Glutamatergic neuron (in vitro differentiated cells): ENCODE data around the gene CDH2. TPM values are rescaled to one million over a fixed set of nuclear protein-coding genes. Genes with fewer than 3 reads are reported as not detected.
A peak's percentile ranks its signal among the peaks of the same experiment; 100 is the strongest.

Source experiments
- DNase-seq: peaks from one replicate; pipeline ENCODE4 v3.0.0; 2022
- H3K27ac Mint-ChIP-seq: one replicate; pipeline ENCODE4 v1.8.0; 2020; ENCODE audit warnings: mild to moderate bottlenecking, mixed read lengths, inconsistent platforms; ENCODE audit not compliant: unreplicated experiment
- H3K27me3 Mint-ChIP-seq: one replicate; pipeline ENCODE4 v1.8.0; 2020; ENCODE audit warnings: mild to moderate bottlenecking, moderate library complexity, mixed read lengths, inconsistent platforms; ENCODE audit not compliant: unreplicated experiment
- H3K36me3 Mint-ChIP-seq: one replicate; pipeline ENCODE4 v1.8.0; 2020; ENCODE audit warnings: mild to moderate bottlenecking, mixed read lengths, inconsistent platforms; ENCODE audit not compliant: unreplicated experiment
- H3K4me1 Mint-ChIP-seq: one replicate; pipeline ENCODE4 v1.8.0; 2020; ENCODE audit warnings: mild to moderate bottlenecking, low read depth, mixed read lengths, inconsistent platforms; ENCODE audit not compliant: unreplicated experiment
- H3K4me3 Mint-ChIP-seq: one replicate; pipeline ENCODE4 v1.8.0; 2020; ENCODE audit warnings: mild to moderate bottlenecking, mixed read lengths, inconsistent platforms; ENCODE audit not compliant: unreplicated experiment
- H3K9me3 Mint-ChIP-seq: one replicate; pipeline ENCODE4 v1.8.0; 2020; ENCODE audit warnings: mild to moderate bottlenecking, moderate library complexity, mixed read lengths, inconsistent platforms; ENCODE audit not compliant: unreplicated experiment
- total RNA-seq: library from RNA; stranded (reverse); fragmentation: NEBNext Ultra II Directional; extraction: Animal tissue kit (Norgen Biotek cat#: 25700); gene quantifications from one replicate; pipeline ENCODE4 v1.2.1, GENCODE V29; 2021; ENCODE audit not compliant: unreplicated experiment
- TF ChIP-seq, protein P1 (sequence below): fragments of 200-600 bp; sonication (generic); IDR thresholded peaks from one replicate; pipeline ENCODE4 v1.5.0; 2021; ENCODE audit not compliant: partially characterized antibody, unreplicated experiment

CDH2 gene
- total RNA-seq, 1 donor from 2014 or later, result 224 TPM

DNA sequence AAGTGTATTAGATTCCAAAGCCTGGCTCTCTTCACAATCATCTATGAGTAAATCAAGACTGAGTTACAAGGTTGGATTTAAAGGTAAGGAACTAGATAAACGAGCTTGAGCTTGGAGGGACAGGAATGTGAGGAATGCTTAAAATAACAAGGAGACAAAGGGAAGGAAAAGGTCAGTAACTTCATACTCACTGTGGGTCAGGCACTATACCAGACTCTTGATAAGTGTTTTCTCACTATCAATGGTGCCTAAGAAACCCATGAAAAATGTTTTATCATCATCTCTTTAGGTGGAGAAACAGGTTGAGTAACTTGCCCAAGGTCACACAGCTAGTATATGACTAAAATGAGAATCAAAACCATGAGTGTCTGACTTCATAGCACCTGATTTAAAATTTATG lies 212.1 kb downstream of the CDH2 start:
- peaks cover 3% of the 10 kb centered on the region for H3K27me3 Mint-ChIP-seq
- H3K4me1 Mint-ChIP-seq, result peaks cover 18% of the 10 kb centered on the region
- no peak overlapping the region for H3K27ac Mint-ChIP-seq
- DNase-seq, result no peak
- H3K4me3 Mint-ChIP-seq, result no peak overlapping the region
- peaks cover 9% of the 10 kb centered on the region for H3K36me3 Mint-ChIP-seq
- TF ChIP-seq, protein P1, sequence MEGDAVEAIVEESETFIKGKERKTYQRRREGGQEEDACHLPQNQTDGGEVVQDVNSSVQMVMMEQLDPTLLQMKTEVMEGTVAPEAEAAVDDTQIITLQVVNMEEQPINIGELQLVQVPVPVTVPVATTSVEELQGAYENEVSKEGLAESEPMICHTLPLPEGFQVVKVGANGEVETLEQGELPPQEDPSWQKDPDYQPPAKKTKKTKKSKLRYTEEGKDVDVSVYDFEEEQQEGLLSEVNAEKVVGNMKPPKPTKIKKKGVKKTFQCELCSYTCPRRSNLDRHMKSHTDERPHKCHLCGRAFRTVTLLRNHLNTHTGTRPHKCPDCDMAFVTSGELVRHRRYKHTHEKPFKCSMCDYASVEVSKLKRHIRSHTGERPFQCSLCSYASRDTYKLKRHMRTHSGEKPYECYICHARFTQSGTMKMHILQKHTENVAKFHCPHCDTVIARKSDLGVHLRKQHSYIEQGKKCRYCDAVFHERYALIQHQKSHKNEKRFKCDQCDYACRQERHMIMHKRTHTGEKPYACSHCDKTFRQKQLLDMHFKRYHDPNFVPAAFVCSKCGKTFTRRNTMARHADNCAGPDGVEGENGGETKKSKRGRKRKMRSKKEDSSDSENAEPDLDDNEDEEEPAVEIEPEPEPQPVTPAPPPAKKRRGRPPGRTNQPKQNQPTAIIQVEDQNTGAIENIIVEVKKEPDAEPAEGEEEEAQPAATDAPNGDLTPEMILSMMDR, result no peak
- H3K9me3 Mint-ChIP-seq, result peaks cover 2% of the 10 kb centered on the region

GRCh38 chr18:27959101-27959500 lies 217.8 kb downstream of the CDH2 start:
- Mint-ChIP-seq H3K36me3 (no peaks in the 10 kb centered on the region), H3K4me1 (peaks cover 5% of the 10 kb centered on the region), H3K27ac (no peak overlapping the region), H3K9me3 (peaks cover 2% of the 10 kb centered on the region), H3K27me3 (peaks cover 4% of the 10 kb centered on the region), H3K4me3 (no peak overlapping the region)
- DNase-seq, result no peak
- TF ChIP-seq, protein P1, result no peak

DNA sequence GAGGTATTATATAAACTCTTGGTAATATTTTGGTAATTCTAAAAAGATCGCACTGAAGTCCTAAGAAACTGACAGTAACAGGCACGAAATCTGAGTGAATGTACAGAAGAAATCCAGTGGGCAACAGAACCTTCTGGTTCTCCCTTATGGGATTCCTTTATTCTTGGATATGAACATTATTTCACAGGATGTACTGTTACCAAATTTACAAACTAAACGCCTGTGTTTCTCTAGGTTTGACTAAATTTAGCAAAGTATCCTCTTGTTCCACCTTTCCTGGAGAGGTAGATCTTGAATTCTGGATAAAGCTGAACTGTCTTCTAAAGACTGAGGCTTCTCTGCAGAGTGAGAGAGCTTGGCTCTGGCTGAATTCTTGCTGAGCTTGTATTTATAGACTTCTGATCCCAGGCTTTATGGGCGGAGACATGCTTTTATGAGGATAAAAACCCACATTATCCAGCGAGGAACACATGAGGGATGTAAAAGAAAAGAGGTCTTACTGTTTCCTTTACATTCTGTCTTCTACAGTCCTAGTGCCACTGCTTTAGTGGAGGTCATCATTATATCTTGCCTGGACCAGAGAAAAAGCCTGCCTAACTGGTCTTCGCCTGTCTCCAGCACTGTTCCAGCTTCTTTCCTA lies 220.8 kb downstream of the CDH2 start:
- Mint-ChIP-seq H3K4me3 (no peak overlapping the region), H3K36me3 (no peaks in the 10 kb centered on the region)

DNA sequence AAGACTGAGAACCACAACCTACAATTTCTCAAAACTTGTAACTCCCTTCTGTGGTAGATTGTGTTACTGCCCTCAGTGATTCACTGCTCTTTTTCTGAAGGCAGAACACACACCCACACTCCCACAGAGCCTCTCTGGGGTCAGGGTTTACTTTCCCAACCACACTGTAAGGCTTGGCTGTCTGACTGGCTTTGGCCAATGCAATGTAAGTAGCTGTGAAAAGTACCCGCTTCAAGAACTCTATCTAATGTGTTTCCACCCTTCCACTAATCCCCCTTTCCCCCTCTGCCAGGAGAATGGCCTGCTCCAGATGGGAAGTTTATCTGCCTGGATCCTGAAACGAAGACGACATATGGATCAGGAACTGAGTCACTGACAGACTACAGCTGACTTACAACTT lies 222.7 kb downstream of the CDH2 start:
- Mint-ChIP-seq H3K27ac (peak overlapping the region; percentile 35), H3K4me3 (no peak overlapping the region), H3K4me1 (peaks cover 7% of the 10 kb centered on the region), H3K9me3 (no peaks in the 10 kb centered on the region), H3K27me3 (peaks cover 2% of the 10 kb centered on the region), H3K36me3 (no peaks in the 10 kb centered on the region)
- no peak for DNase-seq
- TF ChIP-seq, protein P1, result no peak

More for the DNA sequence above, 220.8 kb downstream of the CDH2 start:
- H3K4me1 Mint-ChIP-seq, result peaks cover 7% of the 10 kb centered on the region
- no peak overlapping the region for H3K27ac Mint-ChIP-seq
- no peak for DNase-seq
- TF ChIP-seq, protein P1, result no peak
- H3K27me3 Mint-ChIP-seq, result peaks cover 2% of the 10 kb centered on the region
- H3K9me3 Mint-ChIP-seq, result no peaks in the 10 kb centered on the region

DNA sequence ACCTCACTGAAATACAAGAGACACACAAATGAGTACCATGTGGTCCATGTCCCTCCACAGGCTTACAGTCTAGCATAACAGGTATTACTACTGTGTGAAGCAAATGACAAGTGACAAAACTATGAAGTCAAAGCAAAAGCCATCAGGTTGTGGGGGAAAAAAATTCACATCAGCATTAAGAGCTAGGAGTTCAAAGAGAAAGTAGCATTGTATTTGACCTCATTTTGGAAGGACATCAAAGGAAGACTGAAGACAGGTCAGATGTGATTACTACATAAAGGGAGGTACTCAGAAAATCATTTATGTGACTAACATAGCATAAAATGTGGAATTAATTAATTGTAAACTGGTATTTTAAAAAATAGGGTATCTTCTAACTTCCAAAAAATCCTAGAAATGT lies 224.2 kb downstream of the CDH2 start:
- TF ChIP-seq, protein P1, result no peak
- no peak overlapping the region for H3K27ac Mint-ChIP-seq
- peaks cover 2% of the 10 kb centered on the region for H3K27me3 Mint-ChIP-seq
- DNase-seq, result no peak
- H3K36me3 Mint-ChIP-seq, result no peaks in the 10 kb centered on the region
- H3K4me3 Mint-ChIP-seq, result no peak overlapping the region
- no peaks in the 10 kb centered on the region for H3K9me3 Mint-ChIP-seq
- peaks cover 7% of the 10 kb centered on the region for H3K4me1 Mint-ChIP-seq
